SK-N-SH treated with all-trans-retinoic acid at 6 μM for 48 hours (cell line): ENCODE measurements around the gene GRIK4.

ENCODE experiments used
- ATAC-seq: fragments of 200-7000 bp; cut with Tn5 transposase; 3 replicates; pipeline ENCODE4 v1.9.1; 2020; ENCODE audit warnings: mild to moderate bottlenecking, moderate library complexity
- ARNTL ChIP-seq: fragments of 450-650 bp; formaldehyde crosslinking; IDR thresholded peaks from 2 replicates; pipeline ENCODE4 v1.5.0; 2020; ENCODE audit warnings: low read depth, mild to moderate bottlenecking, moderate library complexity, borderline replicate concordance
- BACH2 ChIP-seq: fragments of 250-450 bp; sonication (Bioruptor Pico); IDR thresholded peaks from 2 replicates; pipeline ENCODE4 v1.9.0; 2021; ENCODE audit warnings: mild to moderate bottlenecking, borderline replicate concordance
- CREB5 ChIP-seq: fragments of 250-450 bp; sonication (Bioruptor Pico); IDR thresholded peaks from 2 replicates; pipeline ENCODE4 v1.5.1; 2020; ENCODE audit warnings: low read depth, mild to moderate bottlenecking, moderate library complexity
- CSDC2 ChIP-seq: fragments of 250-450 bp; sonication (Bioruptor Pico); IDR thresholded peaks from 2 replicates; pipeline ENCODE4 v1.5.0; 2020; ENCODE audit warnings: mild to moderate bottlenecking, moderate library complexity
- CSRNP3 ChIP-seq: fragments of 250-450 bp; sonication (Bioruptor Pico); IDR thresholded peaks from 2 replicates; pipeline ENCODE4 v1.5.1; 2021; ENCODE audit warnings: mild to moderate bottlenecking, moderate library complexity
- ESRRG ChIP-seq: fragments of 250-450 bp; sonication (Bioruptor Pico); IDR thresholded peaks from 2 replicates; pipeline ENCODE4 v1.6.1; 2021; ENCODE audit warnings: mild to moderate bottlenecking
- GLIS3 ChIP-seq: fragments of 250-450 bp; sonication (Bioruptor Pico); IDR thresholded peaks from 2 replicates; pipeline ENCODE4 v1.5.0; 2020; ENCODE audit warnings: mild to moderate bottlenecking, moderate library complexity
- ISL1 ChIP-seq: fragments of 250-450 bp; sonication (Bioruptor Pico); IDR thresholded peaks from 2 replicates; pipeline ENCODE4 v2.1.2; 2022; ENCODE audit warnings: mild to moderate bottlenecking, moderate library complexity
- OSR1 ChIP-seq: fragments of 250-450 bp; sonication (Bioruptor Pico); IDR thresholded peaks from 2 replicates; pipeline ENCODE4 v1.8.0; 2022; ENCODE audit warnings: moderate library complexity, mild to moderate bottlenecking, inconsistent platforms
- PATZ1 ChIP-seq: fragments of 250-450 bp; sonication (Bioruptor Pico); IDR thresholded peaks from 2 replicates; pipeline ENCODE4 v1.8.0; 2020; ENCODE audit warnings: mild to moderate bottlenecking, moderate library complexity, borderline replicate concordance
- POU6F1 ChIP-seq: fragments of 250-450 bp; sonication (Bioruptor Pico); IDR thresholded peaks from 2 replicates; pipeline ENCODE4 v1.8.0; 2021; ENCODE audit warnings: low read depth, mild to moderate bottlenecking, moderate library complexity, borderline replicate concordance
- PPARA ChIP-seq: fragments of 250-450 bp; sonication (Bioruptor Pico); IDR thresholded peaks from 2 replicates; pipeline ENCODE4 v1.5.0; 2020; ENCODE audit warnings: mild to moderate bottlenecking, borderline replicate concordance
- RARB ChIP-seq: fragments of 250-450 bp; sonication (Bioruptor Pico); IDR thresholded peaks from 2 replicates; pipeline ENCODE4 v1.8.0; 2021; ENCODE audit warnings: mild to moderate bottlenecking, moderate library complexity
- SNAI2 ChIP-seq: fragments of 250-450 bp; sonication (Bioruptor Pico); IDR thresholded peaks from 2 replicates; pipeline ENCODE4 v1.5.0; 2020; ENCODE audit warnings: mild to moderate bottlenecking, moderate library complexity
- TCF4 ChIP-seq: fragments of 250-450 bp; sonication (Bioruptor Pico); IDR thresholded peaks from 2 replicates; pipeline ENCODE4 v1.8.0; 2021; ENCODE audit warnings: mild to moderate bottlenecking, moderate library complexity, borderline replicate concordance
- TOX ChIP-seq: fragments of 250-450 bp; sonication (Bioruptor Pico); IDR thresholded peaks from 2 replicates; pipeline ENCODE4 v1.8.0; 2021; ENCODE audit warnings: mild to moderate bottlenecking, moderate library complexity, borderline replicate concordance
- ZC3H10 ChIP-seq: fragments of 250-450 bp; sonication (Bioruptor Pico); IDR thresholded peaks from 2 replicates; pipeline ENCODE4 v1.5.1; 2021; ENCODE audit warnings: mild to moderate bottlenecking, moderate library complexity
- ZFP3 ChIP-seq: fragments of 250-450 bp; sonication (Bioruptor Pico); IDR thresholded peaks from 2 replicates; pipeline ENCODE4 v1.5.0; 2020; ENCODE audit warnings: mild to moderate bottlenecking, moderate library complexity
- ZFP30 ChIP-seq: fragments of 450-650 bp; formaldehyde crosslinking; IDR thresholded peaks from 2 replicates; pipeline ENCODE4 v1.5.0; 2022; ENCODE audit warnings: mild to moderate bottlenecking, moderate library complexity
- ZNF565 ChIP-seq: fragments of 450-650 bp; formaldehyde crosslinking; conservative IDR thresholded peaks from 2 replicates; pipeline ENCODE4 v1.5.0; 2020; ENCODE audit warnings: low read depth, mild to moderate bottlenecking, moderate library complexity
- ZNF70 ChIP-seq: fragments of 450-650 bp; formaldehyde crosslinking; IDR thresholded peaks from 2 replicates; pipeline ENCODE4 v1.5.0; 2020; ENCODE audit warnings: mild to moderate bottlenecking, moderate library complexity
- TF ChIP-seq, protein P1 (sequence below): fragments of 250-450 bp; sonication (Bioruptor Pico); IDR thresholded peaks from 2 replicates; pipeline ENCODE4 v1.5.0; 2020; ENCODE audit warnings: mild to moderate bottlenecking, moderate library complexity

GRIK4 gene

GRCh38 chr11:120706257-120706656 is 194.7 kb downstream of the GRIK4 start:
- ATAC-seq = no peak
- TF ChIP-seq ZNF565 (CRISPR knock-in tag) (no peak), CREB5 (no peak), TOX (CRISPR knock-in tag) (no peak), CSRNP3 (CRISPR knock-in tag) (no peak), ZFP30 (CRISPR knock-in tag) (no peak), ZFP3 (no peak), CSDC2 (no peak), PPARA (CRISPR knock-in tag) (no peak), TCF4 (CRISPR knock-in tag) (no peak), POU6F1 (no peak), BACH2 (CRISPR knock-in tag) (no peak), OSR1 (no peak), RARB (CRISPR knock-in tag) (no peak), ZNF70 (CRISPR knock-in tag) (no peak)

DNA sequence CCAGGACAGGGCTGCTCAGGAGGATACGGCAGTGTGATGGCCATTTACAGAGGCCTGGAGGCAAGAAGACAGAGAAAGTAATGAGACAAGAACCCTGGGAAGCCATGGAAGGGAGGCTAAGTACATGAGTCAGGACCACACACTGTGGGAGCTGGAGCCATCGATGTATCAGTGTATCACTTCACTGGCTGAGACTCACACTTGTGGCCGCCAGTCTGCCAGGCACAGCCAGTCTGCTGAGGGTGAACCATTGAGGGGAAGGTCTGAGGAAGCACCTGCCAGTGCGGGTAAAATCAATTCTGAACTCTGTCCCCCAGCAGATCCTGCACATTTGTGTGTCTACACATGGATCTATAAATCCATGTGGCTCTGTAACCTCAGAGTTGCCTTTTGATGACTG is 195.6 kb downstream of the GRIK4 start:
- no peak for TF ChIP-seq CREB5
- TF ChIP-seq GLIS3 (CRISPR knock-in tag) = no peak
- TF ChIP-seq OSR1 = no peak
- no peak for TF ChIP-seq RARB (CRISPR knock-in tag)
- TF ChIP-seq ISL1 = no peak
- no peak for TF ChIP-seq ARNTL (CRISPR knock-in tag)
- no peak for TF ChIP-seq BACH2 (CRISPR knock-in tag)
- TF ChIP-seq ESRRG = no peak
- TF ChIP-seq POU6F1 = no peak
- no peak for TF ChIP-seq ZFP3
- no peak for TF ChIP-seq PATZ1 (CRISPR knock-in tag)
- no peak for TF ChIP-seq SNAI2
- TF ChIP-seq, protein P1, sequence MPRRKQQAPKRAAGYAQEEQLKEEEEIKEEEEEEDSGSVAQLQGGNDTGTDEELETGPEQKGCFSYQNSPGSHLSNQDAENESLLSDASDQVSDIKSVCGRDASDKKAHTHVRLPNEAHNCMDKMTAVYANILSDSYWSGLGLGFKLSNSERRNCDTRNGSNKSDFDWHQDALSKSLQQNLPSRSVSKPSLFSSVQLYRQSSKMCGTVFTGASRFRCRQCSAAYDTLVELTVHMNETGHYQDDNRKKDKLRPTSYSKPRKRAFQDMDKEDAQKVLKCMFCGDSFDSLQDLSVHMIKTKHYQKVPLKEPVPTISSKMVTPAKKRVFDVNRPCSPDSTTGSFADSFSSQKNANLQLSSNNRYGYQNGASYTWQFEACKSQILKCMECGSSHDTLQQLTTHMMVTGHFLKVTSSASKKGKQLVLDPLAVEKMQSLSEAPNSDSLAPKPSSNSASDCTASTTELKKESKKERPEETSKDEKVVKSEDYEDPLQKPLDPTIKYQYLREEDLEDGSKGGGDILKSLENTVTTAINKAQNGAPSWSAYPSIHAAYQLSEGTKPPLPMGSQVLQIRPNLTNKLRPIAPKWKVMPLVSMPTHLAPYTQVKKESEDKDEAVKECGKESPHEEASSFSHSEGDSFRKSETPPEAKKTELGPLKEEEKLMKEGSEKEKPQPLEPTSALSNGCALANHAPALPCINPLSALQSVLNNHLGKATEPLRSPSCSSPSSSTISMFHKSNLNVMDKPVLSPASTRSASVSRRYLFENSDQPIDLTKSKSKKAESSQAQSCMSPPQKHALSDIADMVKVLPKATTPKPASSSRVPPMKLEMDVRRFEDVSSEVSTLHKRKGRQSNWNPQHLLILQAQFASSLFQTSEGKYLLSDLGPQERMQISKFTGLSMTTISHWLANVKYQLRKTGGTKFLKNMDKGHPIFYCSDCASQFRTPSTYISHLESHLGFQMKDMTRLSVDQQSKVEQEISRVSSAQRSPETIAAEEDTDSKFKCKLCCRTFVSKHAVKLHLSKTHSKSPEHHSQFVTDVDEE = no peak
- no peak for TF ChIP-seq CSDC2
- TF ChIP-seq ZNF565 (CRISPR knock-in tag) = no peak
- TF ChIP-seq CSRNP3 (CRISPR knock-in tag) = no peak
- TF ChIP-seq TOX (CRISPR knock-in tag) = no peak
- no peak for TF ChIP-seq ZFP30 (CRISPR knock-in tag)
- TF ChIP-seq ZC3H10 (CRISPR knock-in tag) = no peak
- no peak for ATAC-seq
